GM19455 (cell line): ENCODE data around the gene NAT9.

Source experiments
- ATAC-seq: cut with Tn5 transposase; IDR thresholded peaks from one replicate; pipeline ENCODE4 v1.9.1; 2021; ENCODE audit not compliant: unreplicated experiment

Gene NAT9

DNA sequence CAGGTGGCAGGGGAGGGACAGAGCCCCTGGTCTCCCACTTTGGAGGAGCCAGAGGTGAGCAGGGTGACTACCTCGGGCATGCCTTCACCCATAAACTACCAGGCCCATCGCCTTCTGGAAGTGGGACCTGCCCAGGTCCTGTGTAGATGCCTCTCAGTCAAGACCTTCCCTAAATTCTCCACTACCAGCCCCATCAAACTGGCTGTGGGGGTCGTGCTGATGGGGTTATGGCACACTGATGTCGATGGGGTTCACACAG is 44.9 kb downstream of the NAT9 start:
- no peak for ATAC-seq

DNA sequence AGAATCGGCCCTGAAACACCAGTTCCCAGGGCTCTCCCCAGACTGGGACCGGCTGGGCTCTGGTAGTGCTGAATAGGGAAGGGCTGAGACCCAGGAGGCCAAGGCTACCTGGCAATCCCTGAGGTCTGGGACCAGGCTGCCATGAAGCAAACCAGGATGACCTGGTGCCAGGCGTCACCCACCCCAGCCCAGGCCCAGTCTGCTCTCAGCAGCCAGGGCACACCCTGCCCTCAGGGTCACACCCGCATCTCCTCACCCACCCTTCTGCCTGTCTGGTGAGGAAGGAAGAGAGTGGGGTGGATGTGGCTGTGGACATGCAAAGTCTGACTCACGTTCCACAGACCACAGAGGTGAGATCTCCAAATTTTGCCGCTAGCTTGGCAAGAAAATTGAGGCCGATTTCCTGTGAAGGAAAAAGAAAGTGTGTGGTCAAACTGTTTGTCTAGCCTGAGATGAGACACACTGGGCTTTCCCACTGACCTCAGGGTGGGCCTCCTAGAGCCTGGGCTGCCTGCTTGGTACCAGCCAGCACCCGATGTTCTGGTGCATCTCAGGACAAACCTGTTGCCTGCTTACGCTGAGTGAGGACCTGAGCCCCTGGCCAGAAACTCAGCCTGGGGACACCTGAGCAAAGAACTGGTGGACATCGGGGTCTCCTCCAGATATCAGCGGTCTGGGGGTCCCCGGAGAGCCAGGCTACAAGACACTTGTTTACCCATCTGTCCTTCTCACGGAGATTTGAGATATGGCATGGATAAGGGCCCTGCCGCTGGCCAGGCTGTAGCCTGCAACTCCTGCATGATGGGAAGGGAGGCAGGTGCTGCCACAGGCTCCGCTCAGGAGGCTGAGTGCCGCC is 45.4 kb downstream of the NAT9 start:
- no peak for ATAC-seq

GRCh38 chr17:74729866-74730265 is 46.3 kb downstream of the NAT9 start:
- no peak for ATAC-seq

- ATAC-seq, result no peak
Measured at GRCh38 chr17:74729368-74729767, 46.8 kb downstream of the NAT9 start.

GRCh38 chr17:74728702-74729075 is 47.5 kb downstream of the NAT9 start:
- no peak for ATAC-seq

- ATAC-seq, result no peak
Measured at GRCh38 chr17:74728033-74728701, 48.0 kb downstream of the NAT9 start.

DNA sequence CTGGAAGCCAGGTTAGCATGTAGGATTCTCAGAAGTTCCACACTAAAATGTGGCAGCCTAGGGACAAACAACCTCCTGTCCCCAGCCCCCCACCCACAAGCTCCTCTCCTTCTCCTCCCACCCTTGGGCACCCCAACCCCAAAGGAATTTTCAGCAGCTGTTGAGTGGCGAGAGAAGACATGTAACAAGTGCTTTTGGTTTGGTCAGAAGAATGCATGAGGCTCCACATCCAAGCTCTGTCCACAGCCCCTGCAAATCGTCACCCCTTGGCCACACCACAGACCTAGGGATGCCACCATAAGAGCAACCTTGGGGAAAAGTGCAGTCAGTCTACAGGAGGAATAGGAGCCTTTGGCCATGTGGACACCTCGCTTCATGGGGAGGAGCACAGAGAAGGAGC is 51.0 kb downstream of the NAT9 start:
- no peak for ATAC-seq

DNA sequence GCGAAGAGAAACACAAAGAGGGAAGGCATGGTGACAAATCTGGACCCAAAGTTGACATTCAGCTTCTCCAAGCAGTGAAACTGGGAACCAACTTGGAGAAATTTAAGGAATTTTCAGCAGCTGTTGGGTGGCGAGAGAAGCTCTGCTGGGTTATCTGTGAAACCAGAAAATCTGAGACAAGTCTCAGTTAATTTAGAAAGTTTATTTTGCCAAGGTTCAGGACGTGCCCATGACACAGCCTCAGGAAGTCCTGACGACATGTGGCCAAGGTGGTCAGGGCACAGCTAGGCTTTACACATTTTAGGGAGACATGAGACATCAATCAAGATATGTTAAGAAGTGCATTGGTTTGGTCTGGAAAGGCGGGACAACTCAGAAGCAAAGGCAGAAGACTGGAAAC is 52.3 kb downstream of the NAT9 start:
- ATAC-seq, result no peak

DNA sequence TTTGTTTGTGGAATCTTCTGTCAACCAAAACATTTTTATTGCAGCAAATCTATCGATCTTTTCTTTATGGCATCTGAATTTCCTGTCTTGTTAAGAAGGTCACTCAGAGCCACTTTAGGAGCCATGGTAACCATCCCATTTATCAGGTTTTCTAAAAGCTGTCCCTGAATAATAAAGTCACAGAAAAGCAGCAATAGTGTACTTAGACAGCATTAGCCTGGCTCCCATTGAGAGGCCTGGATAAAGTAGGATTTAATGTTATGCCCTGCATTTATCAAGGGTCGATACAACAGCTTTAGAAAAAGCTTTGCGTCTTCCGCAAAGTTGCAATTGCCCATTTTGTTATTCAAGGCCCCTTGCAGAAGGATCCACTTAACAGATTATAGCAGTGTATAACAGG is 53.4 kb downstream of the NAT9 start:
- no peak for ATAC-seq
